Left kidney (tissue), 2 donors: ENCODE measurements around the gene TRMT44. TPM values are rescaled to one million over a fixed set of nuclear protein-coding genes. Genes with fewer than 3 reads are reported as not detected.
"Not testable (repeated sequence)": the region's sequence is repeated elsewhere in the genome, so short reads cannot be mapped to it uniquely, and the experiment has no call there.

Experiments used
- DNase-seq: peaks from one replicate; pipeline ENCODE4 v3.0.0-alpha.2; 2013
- polyA plus RNA-seq: library from polyadenylated mRNA; unstranded; fragments of 120-200 nt; gene quantifications from one replicate; pipeline ENCODE4 v1.2.1, GENCODE V29; 2013; ENCODE audit not compliant: insufficient read length

The TRMT44 gene
- polyA plus RNA-seq, 1 donor, result 20.5 TPM

DNA sequence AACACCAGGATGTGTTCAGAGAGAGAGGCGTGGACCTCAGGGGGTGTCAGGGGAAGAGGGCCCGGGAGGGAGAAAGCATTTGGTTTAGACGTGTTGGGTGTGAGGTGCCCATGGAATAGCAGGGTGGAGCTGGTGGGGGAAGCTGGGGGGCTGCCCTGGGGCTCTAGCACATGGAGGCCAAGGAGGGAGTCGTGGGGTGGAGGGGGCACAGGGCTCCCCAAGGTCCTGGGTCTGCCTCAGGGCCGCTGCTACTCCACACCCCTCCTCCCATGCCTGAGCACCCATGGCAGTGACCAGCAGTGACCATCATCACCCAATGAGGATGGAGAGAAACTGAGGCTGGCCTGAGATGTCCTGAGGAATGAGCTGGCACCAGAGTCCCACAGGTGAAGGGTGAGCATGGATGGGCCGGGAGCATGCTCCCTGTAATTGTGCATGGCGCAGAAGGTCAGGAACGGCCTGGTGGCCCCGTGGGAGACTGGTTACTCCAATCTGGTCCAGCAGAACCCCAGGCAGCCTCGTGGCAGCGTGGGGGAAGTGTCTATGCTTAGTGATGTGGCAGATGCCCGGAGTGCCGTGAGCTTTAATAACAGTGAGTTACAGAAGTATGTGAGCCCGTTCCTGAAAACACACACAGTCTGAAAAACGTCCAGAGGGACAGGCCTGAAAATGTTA lies 70.2 kb downstream of the TRMT44 start:
- DNase-seq, result no peak

DNA sequence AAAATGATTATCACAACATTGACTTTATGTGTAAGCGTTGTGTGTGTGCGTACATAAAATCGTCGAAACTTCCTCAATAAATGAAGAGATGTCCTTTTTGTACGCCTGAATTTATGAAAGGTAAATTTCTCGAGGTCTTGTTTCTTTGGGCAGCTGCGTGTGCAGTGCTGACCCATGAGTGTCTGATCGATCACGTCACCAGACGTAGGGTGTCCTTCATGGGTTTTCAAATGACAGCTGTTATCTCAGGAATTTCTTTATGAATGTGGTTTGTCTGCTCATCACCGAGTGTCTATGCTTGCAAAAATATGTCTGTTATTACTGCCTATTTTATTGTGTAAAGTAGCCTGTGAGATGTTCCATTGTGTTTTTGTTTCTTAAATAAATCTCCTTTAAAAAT lies 71.9 kb downstream of the TRMT44 start:
- DNase-seq, result no peak

DNA sequence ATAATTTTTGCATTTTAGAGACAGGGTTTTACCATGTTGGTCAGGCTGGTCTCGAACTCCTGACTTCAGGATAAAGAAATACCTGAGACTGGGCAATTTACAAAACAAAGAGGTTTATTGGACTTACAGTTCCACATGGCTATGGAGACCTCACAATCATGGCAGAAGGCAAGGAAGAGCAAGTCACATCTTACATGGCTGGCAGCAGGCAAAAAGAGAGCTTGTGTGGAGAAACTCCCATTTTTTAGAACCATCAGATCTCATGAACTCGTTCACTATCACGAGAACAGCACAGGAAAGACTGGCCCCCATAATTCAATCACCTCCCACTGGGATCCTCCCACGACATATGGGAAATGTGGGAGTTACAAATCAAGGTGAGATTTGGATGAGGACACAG lies 72.5 kb downstream of the TRMT44 start:
- DNase-seq, result not testable (repeated sequence)

DNA sequence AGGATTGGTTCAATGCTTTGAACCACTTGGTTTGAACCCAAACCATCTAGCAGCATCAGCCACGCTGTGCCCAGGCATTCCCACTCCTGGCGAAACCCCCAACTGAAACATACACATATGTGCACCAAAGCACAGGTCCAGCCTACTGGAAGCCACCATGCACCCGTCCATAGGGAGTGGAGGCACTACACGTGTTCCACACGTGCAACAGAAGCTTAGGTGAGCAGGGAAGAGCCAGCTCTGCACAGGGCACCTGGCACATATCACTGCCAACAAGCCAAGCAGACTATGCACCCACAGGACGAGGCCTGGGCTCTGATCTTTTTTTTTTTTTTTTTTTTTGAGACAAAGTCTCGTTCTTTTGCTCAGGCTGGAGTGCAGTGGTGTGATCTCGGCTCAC lies 73.4 kb downstream of the TRMT44 start:
- DNase-seq, result no peak

DNA sequence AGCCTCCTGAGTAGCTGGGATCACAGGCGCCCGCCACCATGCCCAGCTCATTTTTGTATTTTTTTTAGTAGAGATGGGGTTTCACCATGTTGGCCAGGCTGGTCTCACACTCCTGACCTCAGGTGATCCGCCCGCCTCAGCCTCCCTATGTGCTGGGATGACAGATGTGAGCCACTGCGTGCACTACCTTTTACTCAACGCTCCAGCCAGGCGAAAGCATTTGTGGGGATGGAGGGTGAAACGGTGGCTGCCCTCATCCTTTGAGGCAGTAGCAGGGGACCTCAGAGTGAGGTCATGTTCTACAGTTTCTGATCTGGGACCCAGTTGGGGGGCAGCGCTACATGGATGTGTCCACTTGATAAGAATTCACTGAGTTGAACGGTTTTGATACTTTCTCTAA lies 73.8 kb downstream of the TRMT44 start:
- DNase-seq, result no peak

DNA sequence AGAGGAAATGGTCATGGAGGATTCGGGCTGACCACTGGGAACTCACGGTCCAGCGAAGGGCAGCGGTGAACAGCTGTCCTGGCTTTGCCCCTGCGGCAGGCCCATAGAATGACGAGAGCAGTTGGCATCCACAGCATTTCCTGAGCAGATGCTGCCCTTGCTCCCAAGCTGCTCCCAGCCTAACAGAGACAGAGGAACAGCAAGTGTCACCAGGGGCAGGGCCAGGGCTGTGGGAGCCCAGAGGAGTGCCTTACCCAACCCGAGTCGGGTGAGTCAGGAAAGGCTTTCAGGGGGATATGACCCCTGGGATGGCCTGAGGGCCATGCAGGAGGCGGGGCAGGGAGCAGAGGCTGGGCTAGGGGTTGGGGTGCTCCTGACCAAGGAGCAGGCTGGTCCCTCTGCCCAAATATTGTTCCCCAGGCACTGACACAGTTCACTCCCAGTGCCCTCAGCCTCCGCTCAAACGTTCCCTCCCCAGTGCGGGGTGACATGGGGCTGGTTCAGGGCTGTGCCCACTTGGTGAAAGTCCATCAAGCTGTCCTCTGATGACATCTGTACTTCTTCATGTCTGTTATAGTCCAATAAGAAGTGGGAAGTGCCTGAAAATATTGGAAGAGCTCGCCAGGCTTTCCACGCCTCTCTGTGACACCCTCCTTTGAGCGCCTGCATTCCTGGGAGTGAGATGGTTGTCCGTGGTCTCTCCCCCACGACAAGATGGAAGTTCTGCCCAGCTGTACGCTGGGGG lies 74.9 kb downstream of the TRMT44 start:
- no peak for DNase-seq

DNA sequence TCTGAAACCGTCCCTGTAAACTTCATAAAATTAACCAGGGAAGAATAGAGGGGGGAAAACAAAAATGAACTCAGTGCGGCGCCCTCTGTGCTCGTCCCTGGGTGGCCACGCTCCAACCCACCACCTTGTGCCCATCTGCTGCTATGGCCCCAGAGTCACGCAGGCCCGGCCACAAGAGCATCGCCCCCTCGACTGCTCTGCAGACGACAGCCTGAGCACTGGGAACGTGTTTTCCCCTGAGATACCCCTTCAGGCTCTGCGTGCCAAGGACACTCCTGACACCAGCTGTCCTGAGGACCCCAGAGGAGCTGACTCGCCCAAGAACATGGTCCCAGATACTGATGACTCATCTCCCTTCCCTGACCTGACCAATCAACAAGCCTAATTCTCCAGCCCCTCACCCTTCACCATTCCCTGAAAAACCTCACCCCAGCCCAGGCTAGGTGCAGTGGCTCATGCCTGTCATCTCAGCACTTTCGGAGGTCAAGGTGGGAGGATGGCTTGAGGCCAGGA lies 75.5 kb downstream of the TRMT44 start:
- no peak for DNase-seq

DNA sequence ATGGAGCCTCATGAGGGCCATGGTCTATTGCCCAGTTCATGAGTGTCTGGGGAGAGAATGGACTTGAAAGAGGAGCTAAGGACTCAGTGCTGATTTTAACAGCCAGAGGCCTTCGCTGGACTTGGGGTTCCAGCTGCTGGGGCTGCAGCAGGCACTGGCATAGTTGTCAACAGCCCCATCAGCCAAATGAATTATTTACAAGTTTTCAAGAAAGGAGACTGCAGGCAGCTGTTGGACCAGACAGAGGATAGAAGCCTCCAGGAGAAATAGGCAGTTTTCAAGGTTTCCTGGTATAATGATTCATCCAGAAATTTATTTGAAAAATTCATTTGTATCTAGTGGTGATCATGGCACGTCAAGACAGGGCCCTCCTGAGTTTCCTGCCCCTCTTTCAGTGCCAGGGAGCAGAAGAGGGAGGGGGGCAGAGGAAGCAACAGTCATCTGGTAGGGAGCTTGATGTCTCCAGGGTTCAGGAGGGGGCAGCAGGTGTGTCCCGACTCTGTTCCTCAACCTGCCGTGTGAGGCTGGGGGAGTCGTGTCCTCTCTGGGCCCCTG lies 76.5 kb downstream of the TRMT44 start:
- no peak for DNase-seq

DNA sequence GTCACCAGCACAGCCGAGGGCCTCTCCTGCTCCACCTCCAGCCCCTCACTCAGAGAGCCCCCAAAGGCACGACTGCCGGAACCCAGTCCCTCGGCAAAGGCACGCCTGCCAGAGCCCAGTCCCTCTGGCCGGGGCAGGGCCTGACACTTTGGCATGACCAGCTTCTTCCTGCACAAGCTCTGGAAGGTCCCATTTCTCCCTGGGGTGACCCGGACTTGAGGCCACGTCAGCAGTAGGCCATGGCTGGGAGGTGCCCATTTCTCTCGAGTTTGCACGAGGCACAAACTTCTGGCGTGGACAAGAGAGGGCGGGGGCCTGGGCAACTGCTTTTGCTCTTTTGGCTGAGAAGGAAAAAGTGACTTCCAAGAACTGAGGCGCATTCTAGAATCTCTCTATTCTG lies 77.4 kb downstream of the TRMT44 start:
- no peak for DNase-seq

DNA sequence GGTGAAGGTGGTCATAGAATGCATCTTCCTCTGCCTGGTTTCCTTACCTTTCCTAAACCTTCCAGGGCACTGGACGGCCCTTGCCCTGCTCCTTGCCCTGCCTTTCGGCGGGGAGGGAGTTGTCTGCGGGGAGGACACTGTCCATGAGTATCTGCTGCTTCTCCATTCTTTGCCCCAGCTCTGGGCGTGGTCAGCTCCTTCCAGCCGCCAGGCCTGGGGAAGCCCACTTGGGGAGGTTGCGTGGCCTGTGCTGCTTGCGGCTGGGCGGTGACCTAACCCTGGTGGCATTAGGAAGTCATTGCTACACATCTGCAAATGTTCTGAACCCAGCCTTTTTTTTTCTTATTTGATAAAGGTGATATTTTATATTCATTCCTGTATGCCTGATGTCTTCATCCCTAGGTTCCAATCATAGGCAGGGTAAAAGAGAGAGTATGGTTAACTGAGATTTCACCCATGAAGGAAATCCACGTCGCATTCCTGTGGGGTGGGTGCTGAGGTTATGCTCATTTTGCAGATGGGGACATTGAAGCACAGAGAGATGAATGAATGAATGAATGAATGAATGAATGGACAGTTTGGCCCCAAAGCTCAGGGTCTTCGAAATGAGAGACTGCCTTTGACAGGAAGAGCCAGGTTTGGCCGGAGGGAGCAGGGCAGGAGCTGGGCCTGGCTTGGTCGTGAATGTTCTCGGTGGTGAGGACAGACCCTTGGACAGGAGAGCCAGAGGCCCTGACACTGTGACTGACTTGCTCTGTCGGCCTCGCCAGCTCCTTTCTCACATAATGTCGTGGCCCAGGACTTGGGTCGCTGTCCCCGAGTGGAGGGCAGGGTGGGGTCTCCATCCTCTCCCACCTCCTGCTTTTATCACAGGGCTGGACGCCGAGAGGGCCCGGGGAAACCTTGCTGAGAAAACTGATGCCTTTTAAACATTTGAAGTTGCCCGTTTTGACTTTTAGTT lies 81.9 kb downstream of the TRMT44 start:
- DNase-seq, result no peak

DNA sequence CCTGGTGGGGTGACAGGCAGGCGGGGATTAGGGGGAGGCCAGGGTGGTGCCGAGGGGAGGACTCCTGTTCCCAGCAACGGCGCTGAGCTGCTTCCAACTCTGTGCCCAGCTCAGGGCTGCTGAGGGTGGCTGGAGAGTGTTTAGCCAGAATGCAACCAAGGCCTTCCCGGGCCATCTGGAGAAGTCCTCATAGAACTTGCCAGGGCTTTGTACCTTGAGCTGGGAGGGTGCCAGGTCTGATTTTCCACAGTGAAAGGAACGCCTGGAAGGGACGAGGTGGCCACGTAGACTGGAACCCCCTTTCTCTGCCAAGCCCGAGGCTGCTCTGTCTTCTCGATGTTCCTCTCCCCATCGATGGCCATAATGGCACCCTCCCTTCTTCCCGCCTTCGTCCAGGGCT lies 82.6 kb downstream of the TRMT44 start:
- no peak for DNase-seq

DNA sequence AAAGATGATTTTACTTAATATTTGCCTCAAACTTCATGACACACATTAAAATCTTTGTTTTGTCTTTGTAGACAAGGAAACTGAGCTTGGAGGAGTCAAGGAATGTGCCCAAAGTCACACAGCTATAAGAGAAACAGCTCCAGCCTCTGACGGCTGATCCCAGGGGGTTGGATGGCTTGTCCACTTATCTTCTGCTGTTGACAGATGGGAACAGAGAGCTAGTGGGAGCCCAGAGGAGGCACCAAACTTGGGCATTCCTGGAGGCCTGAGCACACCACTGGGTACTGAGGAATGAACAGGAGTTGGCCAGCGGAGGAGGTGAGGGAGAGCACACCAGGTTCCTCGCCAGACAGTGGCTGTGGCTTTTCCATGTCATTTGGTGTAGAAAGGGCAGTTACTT lies 83.2 kb downstream of the TRMT44 start:
- DNase-seq, result no peak

DNA sequence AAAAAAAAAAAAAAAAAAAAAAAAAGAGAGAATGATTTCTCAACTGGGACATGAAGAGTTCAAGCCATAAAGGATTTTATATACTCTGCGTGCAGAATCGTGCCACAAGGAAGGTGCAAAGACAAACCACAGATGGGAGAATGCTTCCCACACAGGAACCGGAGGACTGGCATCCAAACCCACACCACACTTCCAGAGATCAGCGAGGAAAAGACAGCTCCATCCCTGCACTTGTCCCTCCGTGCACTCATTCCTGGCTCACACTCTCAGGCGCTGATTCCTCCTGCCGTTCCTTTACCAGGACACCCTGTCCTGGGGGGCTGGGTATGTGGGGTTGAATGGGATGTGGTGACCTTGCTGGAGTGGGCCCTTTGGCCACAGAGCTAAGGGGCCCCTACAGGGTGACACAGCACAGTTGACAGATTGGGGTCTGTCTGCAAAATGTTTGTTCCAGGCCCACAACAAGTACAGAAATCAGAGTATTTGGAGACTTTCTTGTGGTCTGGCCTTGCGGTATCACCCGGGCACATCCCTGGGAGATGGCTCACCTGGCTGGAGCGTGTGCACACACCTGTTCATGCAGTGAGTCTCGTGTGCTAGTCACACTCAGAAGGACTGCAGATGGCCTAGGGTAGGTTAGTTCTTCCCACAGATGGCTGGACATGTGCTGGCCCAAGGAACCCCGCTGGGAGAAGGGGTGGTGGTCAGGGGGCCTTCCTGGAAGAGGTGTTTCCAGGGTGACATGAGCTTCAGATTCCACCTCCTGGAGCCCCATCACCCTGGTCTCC lies 84.2 kb downstream of the TRMT44 start:
- no peak for DNase-seq

DNA sequence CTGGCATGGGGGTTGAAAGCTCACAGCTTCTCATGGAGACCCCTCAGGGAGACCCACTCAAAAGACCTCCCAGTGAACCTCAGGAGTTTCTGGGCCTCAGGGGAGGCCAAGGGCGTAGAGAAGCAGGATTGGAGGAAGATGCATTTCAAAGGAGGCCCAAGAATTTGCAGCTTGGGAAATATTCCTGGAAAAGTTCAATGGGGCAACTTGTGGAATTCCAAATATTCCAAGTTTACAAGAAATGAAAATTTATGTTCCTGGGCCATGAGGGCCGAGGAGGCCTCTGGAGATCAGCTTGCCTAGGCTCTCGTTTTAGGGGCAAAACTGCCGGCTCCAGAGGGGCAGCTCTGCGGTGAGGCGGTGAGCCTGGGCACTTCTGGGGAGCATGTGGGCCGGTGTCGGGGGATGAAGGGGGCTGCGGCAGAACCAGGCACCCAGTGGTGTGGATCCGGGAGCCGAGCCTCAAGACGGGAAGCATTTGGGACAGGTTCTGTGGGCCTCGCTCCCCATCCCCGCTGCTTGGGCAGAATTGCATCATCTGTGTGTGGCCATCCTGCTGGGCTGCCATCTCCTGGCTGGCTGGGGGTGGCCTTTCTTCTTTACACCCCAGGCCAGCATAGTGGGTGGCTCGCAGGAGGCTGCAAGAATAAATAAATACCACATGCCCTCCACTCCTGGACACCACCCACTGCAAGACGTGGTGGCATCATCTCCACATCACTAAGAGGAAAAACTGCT lies 85.0 kb downstream of the TRMT44 start:
- peak; percentile 35 for DNase-seq

Other genes starting within 250 kb of the TRMT44 start
- gene SH3TC1, start 241.5 kb upstream of the TRMT44 start, polyA plus RNA-seq, result 20.0 TPM
- gene HTRA3, start 171.0 kb upstream of the TRMT44 start, polyA plus RNA-seq, result 7.2 TPM
- gene ACOX3, start 54 bp upstream of the TRMT44 start, polyA plus RNA-seq, result 17.1 TPM
- gene GPR78, start 139.6 kb downstream of the TRMT44 start, polyA plus RNA-seq, result 1.1 TPM
- 18.9 TPM for gene CPZ, start 152.0 kb downstream of the TRMT44 start, polyA plus RNA-seq